HEK293 (cell line): ENCODE measurements around the gene SNORC.

Experiments
- CTCF ChIP-seq: fragments of 450-650 bp; formaldehyde crosslinking; IDR thresholded peaks from 2 replicates; pipeline ENCODE4 v1.5.1; 2016; ENCODE audit warnings: missing biosample characterization, missing genetic modification characterization
- SALL2 ChIP-seq: fragments of 450-650 bp; formaldehyde crosslinking; IDR thresholded peaks from 2 replicates; pipeline ENCODE4 v1.5.0; 2017; ENCODE audit warnings: missing biosample characterization, mild to moderate bottlenecking, missing genetic modification characterization, borderline replicate concordance
- SETDB1 ChIP-seq: IDR thresholded peaks from one replicate; pipeline ENCODE4 v1.6.1; 2017; ENCODE audit warnings: mild to moderate bottlenecking, low read length, moderate library complexity, mixed read lengths; ENCODE audit not compliant: insufficient read length
- YY1 ChIP-seq: fragments of 450-650 bp; formaldehyde crosslinking; IDR thresholded peaks from 2 replicates; pipeline ENCODE4 v1.5.1; 2018; ENCODE audit warnings: missing biosample characterization, missing genetic modification characterization
- ZFP37 ChIP-seq: fragments of 450-650 bp; formaldehyde crosslinking; IDR thresholded peaks from 2 replicates; pipeline ENCODE4 v1.5.1; 2016; ENCODE audit warnings: missing biosample characterization, missing genetic modification characterization
- ZNF175 ChIP-seq: fragments of 450-650 bp; formaldehyde crosslinking; IDR thresholded peaks from 2 replicates; pipeline ENCODE4 v1.5.1; 2016; ENCODE audit warnings: missing biosample characterization, missing genetic modification characterization
- ZNF311 ChIP-seq: fragments of 450-650 bp; formaldehyde crosslinking; IDR thresholded peaks from 2 replicates; pipeline ENCODE4 v1.5.1; 2017; ENCODE audit warnings: missing biosample characterization, missing genetic modification characterization, borderline replicate concordance
- ZNF677 ChIP-seq: fragments of 450-650 bp; IDR thresholded peaks from 2 replicates; pipeline ENCODE4 v1.5.0; 2018; ENCODE audit warnings: missing biosample characterization, mild to moderate bottlenecking, missing genetic modification characterization, moderate library complexity
- ZNF704 ChIP-seq: fragments of 450-650 bp; formaldehyde crosslinking; IDR thresholded peaks from 2 replicates; pipeline ENCODE4 v1.5.1; 2016; ENCODE audit warnings: missing biosample characterization, missing genetic modification characterization
- ZNF747 ChIP-seq: fragments of 450-650 bp; formaldehyde crosslinking; IDR thresholded peaks from 2 replicates; pipeline ENCODE4 v1.5.1; 2016; ENCODE audit warnings: missing biosample characterization, missing genetic modification characterization

GRCh38 chr2:232892221-232892620 lies 22.2 kb downstream of the SNORC start:
- TF ChIP-seq SETDB1 (no peak), SALL2 (tag by site-specific recombination) (no peak), CTCF (tag by site-specific recombination) (no peak), ZNF704 (tag by site-specific recombination) (no peak), ZFP37 (tag by site-specific recombination) (no peak), YY1 (tag by site-specific recombination) (no peak), ZNF175 (tag by site-specific recombination) (no peak), ZNF311 (tag by site-specific recombination) (no peak), ZNF677 (tag by site-specific recombination) (no peak), ZNF747 (tag by site-specific recombination) (no peak)
